ENCODE measurements around the gene TTLL5. TPM values are rescaled to one million over a fixed set of nuclear protein-coding genes. Genes with fewer than 3 reads are reported as not detected.
"Not testable (repeated sequence)": the region's sequence is repeated elsewhere in the genome, so short reads cannot be mapped to it uniquely, and the experiment has no call there.

TTLL5 gene
- total RNA-seq, 1 donor from 2014 or later = 39.6 TPM

- no peak for TF ChIP-seq CTCF (conservative IDR thresholded peaks at IDR 0.05; ENCODE audit: low read depth, low read length)
- H3K4me3 ChIP-seq (ENCODE audit: low read depth, low read length) = no peak overlapping the region
- no peak for DNase-seq (ENCODE audit: low read depth)
Measured at GRCh38 chr14:75673345-75674035, 12.4 kb downstream of the TTLL5 start.

- no peak for DNase-seq (ENCODE audit: low read depth)
- peak; percentile 25 for TF ChIP-seq CTCF (conservative IDR thresholded peaks at IDR 0.05; ENCODE audit: low read depth, low read length)
- H3K4me3 ChIP-seq (ENCODE audit: low read depth, low read length) = no peak overlapping the region
Measured at GRCh38 chr14:75675265-75675960, 14.4 kb downstream of the TTLL5 start.

GRCh38 chr14:75685910-75686309 lies 24.9 kb downstream of the TTLL5 start:
- no peak overlapping the region for H3K4me3 ChIP-seq (ENCODE audit: low read depth, low read length)
- DNase-seq (ENCODE audit: low read depth) = no peak
- TF ChIP-seq CTCF (conservative IDR thresholded peaks at IDR 0.05; ENCODE audit: low read depth, low read length) = no peak

- no peak overlapping the region for H3K4me3 ChIP-seq (ENCODE audit: low read depth, low read length)
- no peak for TF ChIP-seq CTCF (conservative IDR thresholded peaks at IDR 0.05; ENCODE audit: low read depth, low read length)
- DNase-seq (ENCODE audit: low read depth) = no peak
Measured at GRCh38 chr14:75689012-75689411, 28.0 kb downstream of the TTLL5 start.

DNA sequence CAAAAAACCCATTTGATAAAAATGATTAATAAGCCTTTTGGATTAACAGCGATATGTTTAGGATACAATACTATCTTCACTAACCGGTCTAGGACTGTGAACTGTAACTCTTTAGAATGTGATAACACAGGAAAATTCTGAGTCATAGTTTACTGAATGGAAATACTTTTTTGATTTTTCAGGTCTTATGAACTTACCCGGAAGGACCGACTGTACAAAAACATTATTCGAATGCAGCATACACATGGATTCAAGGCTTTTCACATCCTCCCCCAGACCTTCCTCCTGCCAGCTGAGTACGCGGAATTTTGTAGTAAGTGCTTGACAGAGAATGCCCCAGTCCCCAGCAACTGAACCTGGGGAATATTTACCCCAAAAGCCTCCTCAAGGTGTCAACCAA lies 29.0 kb downstream of the TTLL5 start:
- H3K4me3 ChIP-seq (ENCODE audit: low read depth, low read length) = no peak overlapping the region
- DNase-seq (ENCODE audit: low read depth) = no peak
- no peak for TF ChIP-seq CTCF (conservative IDR thresholded peaks at IDR 0.05; ENCODE audit: low read depth, low read length)

DNA sequence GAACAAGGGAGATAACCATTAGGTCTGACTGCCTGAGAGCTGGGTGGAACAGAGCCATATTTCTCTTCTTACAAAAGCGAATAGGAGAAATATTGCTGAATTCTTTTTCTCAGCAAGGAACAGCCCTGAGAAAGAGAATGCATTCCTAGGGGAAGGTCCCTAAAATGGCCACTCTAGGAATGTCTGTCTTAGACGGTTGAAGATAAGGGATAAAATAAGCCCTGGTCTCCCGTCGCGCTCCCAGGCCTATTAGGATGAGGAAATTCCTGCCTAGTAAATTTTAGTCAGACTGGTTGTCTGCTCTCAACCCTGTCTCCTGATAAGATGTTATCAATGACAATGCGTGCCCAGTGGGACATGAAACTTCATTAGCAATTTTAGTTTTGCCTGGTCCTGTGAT lies 34.0 kb downstream of the TTLL5 start:
- not testable (repeated sequence) for DNase-seq (ENCODE audit: low read depth)

GRCh38 chr14:75697386-75697785 lies 36.3 kb downstream of the TTLL5 start:
- no peak overlapping the region for H3K4me3 ChIP-seq (ENCODE audit: low read depth, low read length)
- no peak for TF ChIP-seq CTCF (conservative IDR thresholded peaks at IDR 0.05; ENCODE audit: low read depth, low read length)
- DNase-seq (ENCODE audit: low read depth) = no peak

More for the DNA sequence above, 34.0 kb downstream of the TTLL5 start:
- not testable (repeated sequence) for H3K4me3 ChIP-seq (ENCODE audit: low read depth, low read length)

All from epithelial cell of proximal tubule (primary cell).